ENCODE results near the gene RAB36. TPM values are rescaled to one million over a fixed set of nuclear protein-coding genes. Genes with fewer than 3 reads are reported as not detected.

The RAB36 gene
- total RNA-seq, 1 donor from 2014 or later: 3.8 TPM

- no peaks in the 10 kb centered on the region for H3K27me3 ChIP-seq
- TF ChIP-seq CTCF (IDR thresholded peaks at IDR 0.05): no peak
- H3K4me1 ChIP-seq: no peaks in the 10 kb centered on the region
- no peaks in the 10 kb centered on the region for H3K36me3 ChIP-seq
- H3K4me3 ChIP-seq: no peak overlapping the region
- DNase-seq: no peak
- intact Hi-C loops (cut with DNase I): no loop called here
- no peak overlapping the region for H3K27ac ChIP-seq
- no peaks in the 10 kb centered on the region for H3K9me3 ChIP-seq
- ATAC-seq: no peak
These were observed 18.4 kb downstream of the RAB36 start for GRCh38 chr22:23163665-23164064.

- TF ChIP-seq CTCF (IDR thresholded peaks at IDR 0.05): no peak
- no peak for ATAC-seq
These were observed 18.8 kb downstream of the RAB36 start for GRCh38 chr22:23164091-23164490.

GRCh38 chr22:23166042-23166831 lies 21.0 kb downstream of the RAB36 start:
- TF ChIP-seq CTCF (IDR thresholded peaks at IDR 0.05): no peak
- no peaks in the 10 kb centered on the region for H3K9me3 ChIP-seq
- H3K4me1 ChIP-seq: no peaks in the 10 kb centered on the region
- DNase-seq (no peak), ATAC-seq (no peak)
- intact Hi-C loops (cut with DNase I): no loop called here
- no peaks in the 10 kb centered on the region for H3K36me3 ChIP-seq
- no peaks in the 10 kb centered on the region for H3K27me3 ChIP-seq
- H3K27ac ChIP-seq: no peak overlapping the region
- H3K4me3 ChIP-seq: no peak overlapping the region

More at GRCh38 chr22:23164091-23164490, 18.8 kb downstream of the RAB36 start:
- no peak for DNase-seq
- intact Hi-C loops (cut with DNase I): no loop called here
- Histone ChIP-seq H3K9me3 (no peaks in the 10 kb centered on the region), H3K27ac (no peak overlapping the region), H3K4me1 (no peaks in the 10 kb centered on the region), H3K4me3 (no peak overlapping the region), H3K36me3 (no peaks in the 10 kb centered on the region), H3K27me3 (no peaks in the 10 kb centered on the region)

- H3K4me1 ChIP-seq: no peaks in the 10 kb centered on the region
- no peaks in the 10 kb centered on the region for H3K9me3 ChIP-seq
- H3K36me3 ChIP-seq: no peaks in the 10 kb centered on the region
- DNase-seq: no peak
- no peak overlapping the region for H3K4me3 ChIP-seq
- intact Hi-C loops (cut with DNase I): no loop called here
- H3K27ac ChIP-seq: no peak overlapping the region
- ATAC-seq: no peak
- TF ChIP-seq CTCF (IDR thresholded peaks at IDR 0.05): no peak
- no peaks in the 10 kb centered on the region for H3K27me3 ChIP-seq
These were observed 21.8 kb downstream of the RAB36 start for GRCh38 chr22:23166841-23167616.

- Histone ChIP-seq H3K9me3 (no peaks in the 10 kb centered on the region), H3K36me3 (no peaks in the 10 kb centered on the region), H3K27ac (no peak overlapping the region), H3K4me1 (no peaks in the 10 kb centered on the region), H3K27me3 (no peaks in the 10 kb centered on the region), H3K4me3 (no peak overlapping the region)
- intact Hi-C loops (cut with DNase I): no loop called here
- ATAC-seq (no peak), DNase-seq (no peak)
- no peak for TF ChIP-seq CTCF (IDR thresholded peaks at IDR 0.05)
These were observed 23.2 kb downstream of the RAB36 start for GRCh38 chr22:23168391-23169042.
